HEK293T (cell line): ENCODE data around the gene CABP1.

Experiments
- CTCF ChIA-PET: fragments of 350-600 bp; formaldehyde crosslinking; extraction: SDS; loops from one replicate; lab custom pipeline; 2021; ENCODE audit warnings: antibody characterized with exemption, inconsistent platforms; lab: Yijun Ruan, JAX
- POLR2A ChIA-PET: fragments of 350-600 bp; formaldehyde crosslinking; extraction: SDS; loops from one replicate; lab custom pipeline; 2020; ENCODE audit warnings: antibody characterized with exemption, inconsistent platforms; lab: Yijun Ruan, JAX
- DNase-seq: peaks from one replicate; pipeline ENCODE4 v3.0.0; 2012; ENCODE audit warnings: mixed read lengths; ENCODE audit errors: extremely low spot score
- ARNT ChIP-seq: fragments of 450-650 bp; IDR thresholded peaks from 2 replicates; pipeline ENCODE4 v1.6.1; 2017; ENCODE audit warnings: mild to moderate bottlenecking
- BHLHE40 ChIP-seq: fragments of 450-650 bp; IDR thresholded peaks from 2 replicates; pipeline ENCODE4 v1.6.1; 2016; ENCODE audit warnings: mild to moderate bottlenecking, moderate library complexity, borderline replicate concordance
- CTBP1 ChIP-seq: fragments of 450-650 bp; IDR thresholded peaks from 2 replicates; pipeline ENCODE4 v1.6.1; 2016; ENCODE audit warnings: borderline replicate concordance
- ELF4 ChIP-seq: fragments of 450-650 bp; IDR thresholded peaks from 2 replicates; pipeline ENCODE4 v1.6.1; 2017; ENCODE audit warnings: antibody characterized with exemption
- FOXA1 ChIP-seq: fragments of 450-650 bp; IDR thresholded peaks from 2 replicates; pipeline ENCODE4 v1.6.1; 2016; ENCODE audit warnings: mild to moderate bottlenecking
- FOXK2 ChIP-seq: fragments of 450-650 bp; IDR thresholded peaks from 2 replicates; pipeline ENCODE4 v1.6.1; 2016; ENCODE audit warnings: mild to moderate bottlenecking
- FOXM1 ChIP-seq: fragments of 450-650 bp; IDR thresholded peaks from 2 replicates; pipeline ENCODE4 v1.6.1; 2017; ENCODE audit warnings: mild to moderate bottlenecking, borderline replicate concordance
- HDGF ChIP-seq: fragments of 450-650 bp; IDR thresholded peaks from 2 replicates; pipeline ENCODE4 v1.6.1; 2017; ENCODE audit warnings: antibody characterized with exemption, borderline replicate concordance
- L3MBTL2 ChIP-seq: fragments of 450-650 bp; conservative IDR thresholded peaks from 2 replicates; pipeline ENCODE4 v1.6.1; 2016; ENCODE audit warnings: mild to moderate bottlenecking
- LEF1 ChIP-seq: fragments of 450-650 bp; IDR thresholded peaks from 2 replicates; pipeline ENCODE4 v1.6.1; 2017; ENCODE audit warnings: mild to moderate bottlenecking, borderline replicate concordance
- NFRKB ChIP-seq: fragments of 450-650 bp; IDR thresholded peaks from 2 replicates; pipeline ENCODE4 v1.6.1; 2016; ENCODE audit warnings: mild to moderate bottlenecking, moderate library complexity
- SP1 ChIP-seq: fragments of 450-650 bp; IDR thresholded peaks from 2 replicates; pipeline ENCODE4 v1.6.1; 2017
- SUZ12 ChIP-seq: fragments of 450-650 bp; IDR thresholded peaks from 2 replicates; pipeline ENCODE4 v1.6.1; 2016; ENCODE audit warnings: mild to moderate bottlenecking
- TARDBP ChIP-seq: fragments of 450-650 bp; IDR thresholded peaks from 2 replicates; pipeline ENCODE4 v1.6.1; 2016
- ZNF384 ChIP-seq: fragments of 450-650 bp; IDR thresholded peaks from 2 replicates; pipeline ENCODE4 v1.6.1; 2016
- TF ChIP-seq, protein P1 (sequence below): fragments of 450-650 bp; IDR thresholded peaks from 2 replicates; pipeline ENCODE4 v1.6.1; 2016

Gene CABP1

DNA sequence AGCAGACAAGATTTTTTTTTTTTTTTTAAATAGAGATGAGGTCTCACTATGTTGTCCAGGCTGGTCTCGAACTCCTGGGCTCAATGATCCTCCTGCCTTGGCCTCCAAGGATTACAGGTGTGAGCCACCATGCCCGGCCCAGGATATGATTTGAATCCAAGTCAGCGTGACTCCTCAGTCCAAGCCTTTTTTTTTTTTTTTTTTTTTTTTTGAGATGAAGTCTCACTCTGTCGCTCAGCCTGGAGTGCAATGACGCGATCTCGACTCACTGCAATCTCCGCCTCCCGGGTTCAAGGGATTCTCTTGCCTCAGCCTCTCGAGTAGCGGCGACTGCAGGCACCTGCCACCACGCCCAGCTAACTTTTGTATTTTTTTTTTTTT, 6.9 kb downstream of the CABP1 start:
- DNase-seq: no peak
- ChIA-PET CTCF (interaction anchor here (0.6 to 1.4 kb wide), 7 partner anchors 28 to 583 kb away, joined by 3 to 7 read pairs (median 3); partner anchors contain the start of gene POP5), POLR2A (interaction anchor here (1.5 kb wide), 1 partner anchor 66 kb away, joined by 4 read pairs; the partner anchor contains the start of gene POP5)
- TF ChIP-seq NFRKB (no peak), L3MBTL2 (no peak), ZNF384 (peak; percentile 67), FOXA1 (no peak)

DNA sequence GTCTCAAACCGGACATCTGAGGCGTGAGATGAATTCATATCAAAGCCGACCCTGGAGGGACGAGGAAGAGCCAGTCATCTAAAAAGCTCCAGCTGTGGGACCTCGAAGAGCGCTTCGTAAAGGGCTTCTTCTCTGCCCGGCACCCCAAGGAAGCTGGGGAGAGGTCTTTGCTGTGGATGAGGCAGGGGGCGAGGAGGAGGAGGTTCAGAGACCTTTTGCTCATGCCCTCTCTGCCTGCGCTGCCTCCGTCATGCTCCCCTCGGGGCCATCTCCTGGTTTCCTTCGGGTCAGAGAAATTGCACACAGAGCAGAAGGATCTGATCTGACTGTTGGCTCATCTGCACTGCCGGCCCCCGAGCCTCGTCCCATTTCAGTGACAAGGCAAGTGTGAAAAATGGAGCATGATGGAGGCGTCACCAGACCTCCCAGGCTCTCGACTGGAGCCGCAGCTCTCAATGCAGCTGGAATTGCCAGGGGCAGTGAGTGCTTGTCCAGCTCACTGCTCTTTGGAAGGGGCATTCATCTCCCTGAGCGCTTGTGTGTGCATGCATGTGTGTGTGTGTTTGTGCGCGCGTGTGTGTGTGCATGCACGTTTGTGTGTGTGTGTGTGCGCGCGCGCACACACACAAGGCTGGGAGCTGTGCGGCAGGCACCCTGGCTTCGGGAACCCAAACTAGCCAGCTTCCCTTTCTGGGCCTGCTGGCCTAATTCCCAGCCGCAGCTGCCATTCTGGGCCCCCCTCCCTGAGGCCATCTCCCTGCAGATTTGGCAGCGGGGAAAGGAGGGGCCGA, 9.2 kb downstream of the CABP1 start:
- no peak for DNase-seq
- no peak for TF ChIP-seq FOXM1
- no peak for TF ChIP-seq LEF1
- no peak for TF ChIP-seq L3MBTL2
- TF ChIP-seq, protein P1, sequence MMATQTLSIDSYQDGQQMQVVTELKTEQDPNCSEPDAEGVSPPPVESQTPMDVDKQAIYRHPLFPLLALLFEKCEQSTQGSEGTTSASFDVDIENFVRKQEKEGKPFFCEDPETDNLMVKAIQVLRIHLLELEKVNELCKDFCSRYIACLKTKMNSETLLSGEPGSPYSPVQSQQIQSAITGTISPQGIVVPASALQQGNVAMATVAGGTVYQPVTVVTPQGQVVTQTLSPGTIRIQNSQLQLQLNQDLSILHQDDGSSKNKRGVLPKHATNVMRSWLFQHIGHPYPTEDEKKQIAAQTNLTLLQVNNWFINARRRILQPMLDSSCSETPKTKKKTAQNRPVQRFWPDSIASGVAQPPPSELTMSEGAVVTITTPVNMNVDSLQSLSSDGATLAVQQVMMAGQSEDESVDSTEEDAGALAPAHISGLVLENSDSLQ: no peak
- CTCF ChIA-PET: interaction anchor here (0.6 to 2.6 kb wide), 29 partner anchors 8 to 356 kb away, joined by 3 to 16 read pairs (median 3); partner anchors contain the start of genes CABP1, PLA2G1B, POP5 and SIRT4
- POLR2A ChIA-PET: interaction anchor here (0.6 to 1.9 kb wide), 4 partner anchors 9 to 76 kb away, joined by 4 to 10 read pairs (median 4); partner anchors contain the start of genes ACADS, CABP1, MLEC and POP5

DNA sequence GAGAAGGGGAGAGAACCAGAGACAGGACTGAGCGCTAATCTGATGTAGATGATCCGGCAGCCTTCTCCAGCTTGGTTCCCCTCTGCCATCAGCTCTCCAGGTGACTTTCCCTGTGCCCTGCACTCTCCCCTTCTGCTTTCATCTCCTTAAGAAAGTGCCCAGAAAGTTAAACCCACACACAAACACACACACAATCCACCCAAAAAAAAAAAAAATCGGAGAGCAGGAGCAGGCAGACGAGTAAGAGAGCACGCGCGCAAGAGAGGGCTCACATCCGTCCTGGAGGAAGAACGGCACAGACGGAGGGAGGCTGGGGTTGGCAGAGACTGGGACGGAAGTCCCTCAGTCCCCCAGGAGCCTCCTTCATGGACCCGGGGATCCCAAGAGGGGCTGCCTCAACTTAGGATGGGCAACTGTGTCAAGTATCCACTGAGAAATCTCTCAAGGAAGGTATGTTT, 9.8 kb downstream of the CABP1 start:
- CTCF ChIA-PET: interaction anchor here (0.6 to 2.6 kb wide), 4 partner anchors 8 to 67 kb away, joined by 3 to 16 read pairs (median 9); no protein-coding TSS in a partner anchor
- TF ChIP-seq CTBP1 (no peak), HDGF (no peak), FOXA1 (no peak), TARDBP (no peak), FOXM1 (no peak), SUZ12 (no peak), L3MBTL2 (no peak), ELF4 (no peak), ZNF384 (no peak), FOXK2 (no peak), NFRKB (no peak), BHLHE40 (no peak)
- TF ChIP-seq, protein P1: no peak
- no peak for DNase-seq
- POLR2A ChIA-PET: interaction anchor here (1.5 to 1.9 kb wide), 2 partner anchors 10 to 75 kb away, joined by 4 to 5 read pairs; partner anchors contain the start of genes ACADS and CABP1

DNA sequence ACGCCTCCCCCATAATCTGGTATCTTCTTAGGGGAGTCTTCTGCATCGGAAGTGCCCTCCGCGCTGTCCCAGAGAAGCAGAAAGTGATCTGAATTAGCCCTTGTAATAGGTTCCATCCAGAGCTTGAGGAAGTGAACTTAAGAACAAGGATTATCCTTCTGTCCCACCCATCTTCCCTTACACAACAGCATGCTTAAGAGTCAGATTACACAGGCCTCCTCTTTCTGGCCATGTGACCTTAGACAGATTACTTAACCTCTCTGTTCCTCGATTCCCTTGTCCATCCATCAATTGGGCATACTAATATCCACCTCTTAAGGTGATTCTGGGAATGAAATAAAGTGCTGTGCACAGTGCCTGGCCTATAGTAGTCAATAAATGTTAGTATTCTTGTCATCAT, 11.4 kb downstream of the CABP1 start:
- no peak for TF ChIP-seq L3MBTL2
- no peak for TF ChIP-seq NFRKB
- no peak for TF ChIP-seq FOXA1
- no peak for TF ChIP-seq SUZ12
- TF ChIP-seq ELF4: no peak
- TF ChIP-seq ARNT: no peak
- TF ChIP-seq LEF1: no peak
- no peak for TF ChIP-seq SP1
- TF ChIP-seq, protein P1: no peak
- TF ChIP-seq FOXK2: no peak
- TF ChIP-seq HDGF: no peak
- TF ChIP-seq ZNF384: no peak
- no peak for TF ChIP-seq BHLHE40
- no peak for TF ChIP-seq TARDBP
- no peak for TF ChIP-seq CTBP1
- no peak for TF ChIP-seq FOXM1
- ChIA-PET POLR2A (no interaction called here), CTCF (no interaction called here)
- DNase-seq: no peak

DNA sequence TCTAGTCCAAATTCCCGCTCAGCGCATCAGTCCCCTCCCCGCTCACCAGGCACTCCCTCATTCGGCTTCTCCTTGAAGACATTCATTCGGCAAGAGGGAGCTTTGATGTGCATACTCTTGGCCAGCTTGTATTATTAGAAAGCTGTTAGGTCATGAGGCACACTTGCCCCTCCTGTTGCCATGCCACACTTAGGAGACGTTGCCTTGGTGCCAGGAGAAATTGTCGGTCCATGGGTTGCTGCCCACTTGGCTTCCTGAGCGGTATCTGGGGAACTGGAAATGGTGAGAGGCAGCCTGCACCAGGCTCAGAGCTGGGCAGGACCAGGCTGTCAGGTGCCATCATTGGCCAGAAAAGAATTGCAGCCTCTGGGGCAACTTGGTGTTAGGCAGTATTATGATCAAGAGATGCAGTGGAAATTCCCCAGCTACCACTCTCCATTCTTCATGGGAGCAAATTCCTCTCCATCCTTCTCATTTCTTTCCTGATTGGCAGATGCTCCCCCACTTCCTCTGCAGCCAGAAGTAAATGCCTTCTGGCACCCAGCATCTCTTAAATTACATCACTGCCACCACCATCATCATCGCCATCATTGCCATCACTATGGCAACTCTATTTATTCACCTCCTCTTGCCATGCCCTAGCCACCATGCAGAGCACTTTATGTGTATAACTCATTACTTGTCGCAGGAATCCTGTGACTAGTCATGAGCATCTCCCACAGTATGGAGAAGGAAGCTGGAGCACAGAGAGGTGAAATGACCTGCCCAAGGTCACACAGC, 12.4 kb downstream of the CABP1 start:
- DNase-seq: no peak
- TF ChIP-seq FOXA1 (no peak), LEF1 (no peak), FOXK2 (no peak), ELF4 (no peak), TARDBP (no peak), CTBP1 (no peak), ZNF384 (no peak), SP1 (no peak), HDGF (no peak), BHLHE40 (no peak), NFRKB (no peak), L3MBTL2 (no peak), FOXM1 (no peak), SUZ12 (no peak), ARNT (no peak)
- TF ChIP-seq, protein P1: no peak
- ChIA-PET CTCF (no interaction called here), POLR2A (interaction anchor here (0.8 kb wide), 1 partner anchor 72 kb away, joined by 4 read pairs; the partner anchor contains the start of gene POP5)
